IMR-90 (cell line): ENCODE results near the gene GPSM1. TPM values are rescaled to one million over a fixed set of nuclear protein-coding genes. Genes with fewer than 3 reads are reported as not detected.

Experiments
- ATAC-seq: fragments of 200-7000 bp; cut with Tn5 transposase; 2 replicates; pipeline ENCODE4 v1.9.1; 2020; ENCODE audit warnings: low read depth, mild to moderate bottlenecking, moderate library complexity
- BruUV-seq: library from RNA; stranded (reverse); fragments of 400-500 nt; replicated peaks from 2 replicates; lab custom pipeline; 2021; lab: Mats Ljungman, UMichigan
- CTCF ChIA-PET: fragments of 300-600 bp; formaldehyde crosslinking; extraction: SDS; loops from one replicate; lab custom pipeline; 2021; ENCODE audit warnings: antibody characterized with exemption; lab: Yijun Ruan, JAX
- POLR2A ChIA-PET: fragments of 300-600 bp; sonication (Branson Sonifier 250); formaldehyde crosslinking; loops from one replicate; lab custom pipeline; 2022; ENCODE audit warnings: antibody characterized with exemption; ENCODE audit not compliant: unreplicated experiment; lab: Charles Lee
- DNase-seq: peaks from one replicate; pipeline ENCODE4 v3.0.0; 2013
- H2AFZ ChIP-seq: replicated peaks from 2 replicates; pipeline ENCODE3; 2013; ENCODE audit warnings: low read length, mild to moderate bottlenecking; ENCODE audit not compliant: poor library complexity
- H2AK5ac ChIP-seq: 2 replicates; pipeline ENCODE4 v1.6.1; 2013; ENCODE audit warnings: low read depth, low read length, inconsistent platforms
- H2AK9ac ChIP-seq: replicated peaks from 2 replicates; pipeline ENCODE3; 2013; ENCODE audit warnings: mild to moderate bottlenecking, low read depth, low read length, moderate library complexity; ENCODE audit not compliant: poor library complexity
- H2BK120ac ChIP-seq: 2 replicates; pipeline ENCODE4 v1.6.1; 2013; ENCODE audit warnings: low read depth, low read length, inconsistent platforms
- H2BK15ac ChIP-seq: 3 replicates; pipeline ENCODE4 v1.6.1; 2013; ENCODE audit warnings: low read depth, low read length, inconsistent platforms
- H2BK20ac ChIP-seq: 2 replicates; pipeline ENCODE4 v1.6.1; 2013; ENCODE audit warnings: low read depth, mild to moderate bottlenecking, inconsistent platforms, low read length, moderate library complexity
- H2BK5ac ChIP-seq: 2 replicates; pipeline ENCODE4 v1.6.1; 2013; ENCODE audit warnings: mild to moderate bottlenecking, low read depth, low read length, inconsistent platforms; ENCODE audit not compliant: poor library complexity, severe bottlenecking
- H3K14ac ChIP-seq: replicated peaks from 2 replicates; pipeline ENCODE4 v1.6.1; 2013; ENCODE audit warnings: low read depth, low read length, inconsistent platforms
- H3K18ac ChIP-seq: 2 replicates; pipeline ENCODE4 v1.6.1; 2013; ENCODE audit warnings: low read depth, low read length, control low read depth
- H3K23ac ChIP-seq: 2 replicates; pipeline ENCODE4 v1.6.1; 2013; ENCODE audit warnings: low read depth, low read length, inconsistent platforms
- H3K27ac ChIP-seq: 2 replicates; pipeline ENCODE4 v1.5.1; 2013; ENCODE audit warnings: mild to moderate bottlenecking, control low read depth, low read length; ENCODE audit not compliant: insufficient read depth
- H3K27me3 ChIP-seq: 2 replicates; pipeline ENCODE4 v1.6.1; 2013; ENCODE audit warnings: low read length; ENCODE audit not compliant: control insufficient read depth, insufficient read depth
- H3K36me3 ChIP-seq: 2 replicates; pipeline ENCODE4 v1.6.1; 2013; ENCODE audit warnings: low read length, mixed read lengths; ENCODE audit not compliant: control insufficient read depth, insufficient read depth
- H3K4ac ChIP-seq: 2 replicates; pipeline ENCODE4 v1.6.1; 2013; ENCODE audit warnings: low read depth, low read length, inconsistent platforms
- H3K4me1 ChIP-seq: 2 replicates; pipeline ENCODE4 v1.6.1; 2013; ENCODE audit warnings: low read length, mixed read lengths; ENCODE audit not compliant: control insufficient read depth, insufficient read depth
- H3K4me2 ChIP-seq: 2 replicates; pipeline ENCODE4 v1.6.1; 2013; ENCODE audit warnings: low read depth, mild to moderate bottlenecking, control low read depth, low read length, moderate library complexity
- H3K4me3 ChIP-seq: 2 replicates; pipeline ENCODE4 v1.5.1; 2013; ENCODE audit warnings: low read depth, mild to moderate bottlenecking, control low read depth, low read length, moderate library complexity; ENCODE audit not compliant: insufficient read depth
- H3K56ac ChIP-seq: 2 replicates; pipeline ENCODE4 v1.6.1; 2013; ENCODE audit warnings: low read length, inconsistent platforms; ENCODE audit not compliant: insufficient read depth; ENCODE audit errors: extremely low read depth
- H3K79me1 ChIP-seq, 2 experiments: 2 replicates each; pipeline ENCODE4 v1.6.1; 2013; ENCODE audit warnings: low read length in 2 of 2, inconsistent platforms in 1 of 2, low read depth in 1 of 2
- H3K9ac ChIP-seq: 2 replicates; pipeline ENCODE4 v1.6.1; 2013; ENCODE audit warnings: low read depth, low read length, control low read depth
- H3K9me1 ChIP-seq: 2 replicates; pipeline ENCODE4 v1.6.1; 2013; ENCODE audit warnings: low read length, inconsistent platforms; ENCODE audit not compliant: insufficient read depth
- H3K9me3 ChIP-seq: 2 replicates; pipeline ENCODE4 v1.6.1; 2013; ENCODE audit warnings: low read length; ENCODE audit not compliant: control insufficient read depth, insufficient read depth
- H4K20me1 ChIP-seq: 2 replicates; pipeline ENCODE4 v1.6.1; 2013; ENCODE audit warnings: low read length, inconsistent platforms; ENCODE audit not compliant: insufficient read depth
- H4K5ac ChIP-seq: 2 replicates; pipeline ENCODE4 v1.6.1; 2013; ENCODE audit warnings: mild to moderate bottlenecking, low read depth, low read length, control low read depth
- H4K8ac ChIP-seq, 2 experiments: 2 replicates each; pipeline ENCODE4 v1.6.1; 2013; ENCODE audit warnings: low read depth in 2 of 2, low read length in 2 of 2, control low read depth in 1 of 2, inconsistent platforms in 1 of 2
- H4K91ac ChIP-seq: 2 replicates; pipeline ENCODE4 v1.6.1; 2013; ENCODE audit warnings: low read depth, low read length, inconsistent platforms; ENCODE audit not compliant: insufficient read depth
- BHLHE40 ChIP-seq: fragments of 150-350 bp; IDR thresholded peaks from 2 replicates; pipeline ENCODE4 v1.6.1; 2016; ENCODE audit warnings: mild to moderate bottlenecking, low read depth, low read length
- CEBPB ChIP-seq: IDR thresholded peaks from 2 replicates; pipeline ENCODE4 v1.6.1; 2012; ENCODE audit warnings: low read depth, low read length, improper control_type of control experiment
- CHD1 ChIP-seq: IDR thresholded peaks from 2 replicates; pipeline ENCODE4 v1.6.1; 2012; ENCODE audit warnings: low read depth, low read length, improper control_type of control experiment
- MAFK ChIP-seq: IDR thresholded peaks from 2 replicates; pipeline ENCODE4 v1.6.1; 2012; ENCODE audit warnings: low read depth, low read length, improper control_type of control experiment
- POLR2A ChIP-seq: IDR thresholded peaks from 2 replicates; pipeline ENCODE4 v1.6.1; 2012; ENCODE audit warnings: mild to moderate bottlenecking, low read depth, low read length
- RAD21 ChIP-seq: IDR thresholded peaks from 2 replicates; pipeline ENCODE4 v1.6.1; 2012; ENCODE audit warnings: low read length, improper control_type of control experiment
- RCOR1 ChIP-seq: IDR thresholded peaks from 2 replicates; pipeline ENCODE4 v1.6.1; 2012; ENCODE audit warnings: mild to moderate bottlenecking, low read length, improper control_type of control experiment; ENCODE audit not compliant: insufficient replicate concordance
- USF2 ChIP-seq: fragments of 150-350 bp; IDR thresholded peaks from 2 replicates; pipeline ENCODE4 v1.6.1; 2017; ENCODE audit warnings: mild to moderate bottlenecking, antibody characterized with exemption, low read length, low read depth
- WGBS, 2 experiments: methylation state at CpG; one replicate each; pipeline versions ENCODE4 v1.1.5 to v1.1.7; 2013; ENCODE audit warnings: missing lambda C conversion rate in 2 of 2; ENCODE audit not compliant: insufficient read length in 1 of 2; ENCODE audit errors: extremely low coverage in 2 of 2; 5-methylcytosine and 5-hydroxymethylcytosine counted together
- dilution Hi-C: fragments of 300-500 bp; cut with HindIII; formaldehyde crosslinking; loops from one replicate; pipeline ENCODE4 v1.14.3; 2018; ENCODE audit warnings: low sequenced_read_pairs; ENCODE audit not compliant: unreplicated experiment
- in situ Hi-C: fragments of 300-500 bp; cut with MboI; formaldehyde crosslinking; loops from 3 replicates; pipeline ENCODE4 v1.14.3; 2019; ENCODE audit warnings: low sequenced_read_pairs, inconsistent platforms, mixed read lengths
- intact Hi-C: fragments of 100-400 bp; cut with micrococcal nuclease; formaldehyde crosslinking; loops from 2 replicates; pipeline ENCODE4 v1.10.0; 2022
- polyA plus RNA-seq, 3 experiments: library from polyadenylated mRNA; depleted of rRNA; stranded (reverse); fragments of >200 nt; gene quantifications; 2 replicates each; pipeline ENCODE4 v1.2.3, GENCODE V29; 2012; ENCODE audit warnings: low replicate concordance in 1 of 3
- total RNA-seq: library from RNA; depleted of rRNA; stranded (reverse); fragments of >200 nt; gene quantifications from 2 replicates; pipeline ENCODE4 v1.2.3, GENCODE V29; 2012

GPSM1 gene
- total and polyA plus RNA-seq, 2 of the 4 experiments (the other 2 are of a cell fraction), result 28.7 to 71.2 TPM

- no peak for TF ChIP-seq CHD1
- TF ChIP-seq CEBPB, result no peak
Observed at GRCh38 chr9:136400038-136400834, 72.9 kb downstream of the GPSM1 start, which contains the start of gene SNAPC4 (continued).

GRCh38 chr9:136401173-136401922, 74.0 kb downstream of the GPSM1 start:
- WGBS, 2 experiments, result 86% methylated on average over 8 of the region's 18 CpGs; no CpG with 5 or more reads in 1 of the 2 experiments
- no peak overlapping the region for H2BK15ac ChIP-seq
- intact Hi-C loops, result loop anchor here (5.0 kb wide), 1 partner anchor 74 kb away; the partner anchor contains the start of gene GPSM1
- ChIA-PET POLR2A (no interaction called here), CTCF (interaction anchor here (0.7 to 0.9 kb wide), 2 partner anchors 37 to 88 kb away, joined by 3 read pairs; no protein-coding TSS in a partner anchor)
- H3K27me3 ChIP-seq, result no peaks in the 10 kb centered on the region
- no peak overlapping the region for H2BK120ac ChIP-seq
- H3K4me2 ChIP-seq, result no peak overlapping the region
- DNase-seq (peak; percentile 25), ATAC-seq (no peak)
- H3K4ac ChIP-seq, result no peak overlapping the region
- H3K27ac ChIP-seq, result no peak overlapping the region
- no TSS peak for BruUV-seq
- no peaks in the 10 kb centered on the region for H3K9me3 ChIP-seq
- no peak overlapping the region for H3K23ac ChIP-seq
- H2AK5ac ChIP-seq, result no peak overlapping the region
- peaks cover 15 to 30% of the 10 kb centered on the region in 2 experiments for H3K79me1 ChIP-seq
- peaks cover 9% of the 10 kb centered on the region for H3K4me1 ChIP-seq
- H3K14ac ChIP-seq, result no peak overlapping the region
- TF ChIP-seq POLR2A, result peak; percentile 27; the same call in 1 of the 2 replicates
- TF ChIP-seq RCOR1, result no peak
- TF ChIP-seq MAFK, result no peak
- TF ChIP-seq BHLHE40, result peak; percentile 78
- TF ChIP-seq RAD21, result no peak
- TF ChIP-seq USF2, result peak; percentile 64
- no peak overlapping the region for H2BK20ac ChIP-seq
- in situ Hi-C loops, result loop anchor here (5.0 kb wide), 1 partner anchor 79 kb away; no protein-coding TSS in a partner anchor
- peaks cover 16% of the 10 kb centered on the region; the same call in 1 of the 2 replicates for H4K20me1 ChIP-seq
- H2BK5ac ChIP-seq, result no peak overlapping the region
- no peak overlapping the region for H3K4me3 ChIP-seq
- no peak overlapping the region for H4K5ac ChIP-seq
- H4K8ac ChIP-seq, result no peak overlapping the region; a peak in 1 of 4 replicates
- peak overlapping the region; percentile 78 for H2AK9ac ChIP-seq
- no peak overlapping the region for H4K91ac ChIP-seq
- dilution Hi-C loops, result no loop called here
- peaks cover 44% of the 10 kb centered on the region for H3K36me3 ChIP-seq
- H3K18ac ChIP-seq, result no peak overlapping the region
- H3K9ac ChIP-seq, result no peak overlapping the region
- no peaks in the 10 kb centered on the region for H3K9me1 ChIP-seq
- peak overlapping the region; percentile 43 for H2AFZ ChIP-seq
- H3K56ac ChIP-seq, result no peak overlapping the region
